T-helper 17 cell (primary cell): ENCODE data around the gene ETV6. TPM values are rescaled to one million over a fixed set of nuclear protein-coding genes. Genes with fewer than 3 reads are reported as not detected.

ENCODE experiments used
- ATAC-seq: fragments of 150-1000 bp; cut with Tn5 transposase; 2 replicates; pipeline ENCODE4 v1.10.0; 2021; ENCODE audit warnings: mild to moderate bottlenecking, moderate library complexity
- DNase-seq, 3 donors: peaks; one replicate each; pipeline versions ENCODE4 v3.0.0 to v3.0.0-alpha.2; 2020 to 2021
- H3K9me3 ChIP-seq: one replicate; pipeline ENCODE4 v1.7.0; 2013; ENCODE audit warnings: low read length, mild to moderate bottlenecking; ENCODE audit not compliant: control insufficient read depth, poor library complexity, severe bottlenecking
- H3K27ac Mint-ChIP-seq: one replicate; pipeline ENCODE4 v1.8.0; 2022; ENCODE audit warnings: mild to moderate bottlenecking, moderate library complexity, mixed read lengths
- H3K27me3 Mint-ChIP-seq: one replicate; pipeline ENCODE4 v1.8.0; 2022; ENCODE audit warnings: mixed read lengths
- H3K36me3 Mint-ChIP-seq: one replicate; pipeline ENCODE4 v1.8.0; 2022; ENCODE audit warnings: low read depth, mixed read lengths
- H3K4me1 Mint-ChIP-seq: one replicate; pipeline ENCODE4 v1.8.0; 2022; ENCODE audit warnings: mild to moderate bottlenecking, mixed read lengths
- H3K4me3 Mint-ChIP-seq: one replicate; pipeline ENCODE4 v1.8.0; 2022; ENCODE audit warnings: mild to moderate bottlenecking, moderate library complexity, mixed read lengths
- total RNA-seq, 4 donors: library from RNA in 2 of 4; stranded (reverse) in 2 of 4; gene quantifications; one replicate each; pipeline ENCODE4 v1.2.3 and lab custom pipeline; 2022 to 2026

ETV6 gene
- total RNA-seq, 2 donors from 2014 or later = 57.3 to 60.6 TPM

DNA sequence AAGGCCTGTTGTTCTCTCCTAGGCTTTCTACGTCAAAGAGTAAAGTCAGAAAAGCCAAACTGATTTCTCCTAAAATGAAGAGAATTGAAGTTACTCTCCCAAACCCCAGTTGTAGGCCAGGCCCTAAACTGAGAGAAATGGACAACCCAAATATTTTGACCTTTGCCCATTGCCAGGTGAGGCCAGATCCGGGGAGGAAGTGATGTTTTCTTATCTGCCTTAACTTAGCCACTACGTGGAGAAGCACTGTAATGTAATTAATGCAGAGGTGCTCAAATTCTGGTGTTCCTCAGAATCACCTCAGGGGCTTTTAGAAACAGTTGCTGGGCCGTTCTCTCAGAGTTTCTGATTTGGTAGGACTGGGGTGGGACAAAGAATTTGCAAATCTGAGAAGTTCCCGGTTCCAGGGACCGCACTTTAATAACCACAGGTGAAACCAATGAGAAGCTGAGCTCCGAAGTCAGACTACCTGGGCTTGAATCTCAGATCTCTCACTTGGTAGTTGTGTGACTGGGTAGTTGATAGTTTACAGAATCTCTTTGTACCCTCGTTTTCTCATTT lies 73.2 kb downstream of the ETV6 start:
- no peak overlapping the region for H3K27ac Mint-ChIP-seq
- H3K4me3 Mint-ChIP-seq = no peak overlapping the region
- H3K9me3 ChIP-seq = no peaks in the 10 kb centered on the region
- H3K4me1 Mint-ChIP-seq = peaks cover 43% of the 10 kb centered on the region
- H3K27me3 Mint-ChIP-seq = no peaks in the 10 kb centered on the region
- no peak for ATAC-seq
- peaks cover 2% of the 10 kb centered on the region for H3K36me3 Mint-ChIP-seq
- no peak for DNase-seq

DNA sequence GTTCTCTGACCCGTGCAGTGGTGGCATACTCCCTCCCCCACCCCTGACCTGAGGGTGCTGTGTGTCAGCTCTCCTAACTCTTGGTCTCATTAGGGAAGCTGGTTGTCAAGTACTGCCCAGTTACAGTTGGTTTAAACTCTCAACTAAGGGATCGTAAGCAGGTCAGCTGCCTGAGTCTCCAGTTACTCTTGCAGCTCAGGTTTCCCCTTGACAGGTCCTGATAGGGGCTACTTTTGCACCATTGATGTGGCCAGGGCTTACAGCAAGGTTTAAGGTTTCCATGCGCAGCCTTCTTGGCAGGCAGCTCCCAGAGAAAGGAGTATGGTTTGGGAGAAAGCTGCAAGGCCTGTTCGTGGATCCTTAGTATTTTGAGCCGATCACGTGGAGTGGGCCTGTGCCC lies 74.5 kb downstream of the ETV6 start:
- DNase-seq (no peak), ATAC-seq (no peak)
- no peak overlapping the region for H3K4me3 Mint-ChIP-seq
- peaks cover 2% of the 10 kb centered on the region for H3K36me3 Mint-ChIP-seq
- H3K4me1 Mint-ChIP-seq = peaks cover 37% of the 10 kb centered on the region
- H3K27me3 Mint-ChIP-seq = no peaks in the 10 kb centered on the region
- no peaks in the 10 kb centered on the region for H3K9me3 ChIP-seq
- H3K27ac Mint-ChIP-seq = peak overlapping the region; percentile 68

DNA sequence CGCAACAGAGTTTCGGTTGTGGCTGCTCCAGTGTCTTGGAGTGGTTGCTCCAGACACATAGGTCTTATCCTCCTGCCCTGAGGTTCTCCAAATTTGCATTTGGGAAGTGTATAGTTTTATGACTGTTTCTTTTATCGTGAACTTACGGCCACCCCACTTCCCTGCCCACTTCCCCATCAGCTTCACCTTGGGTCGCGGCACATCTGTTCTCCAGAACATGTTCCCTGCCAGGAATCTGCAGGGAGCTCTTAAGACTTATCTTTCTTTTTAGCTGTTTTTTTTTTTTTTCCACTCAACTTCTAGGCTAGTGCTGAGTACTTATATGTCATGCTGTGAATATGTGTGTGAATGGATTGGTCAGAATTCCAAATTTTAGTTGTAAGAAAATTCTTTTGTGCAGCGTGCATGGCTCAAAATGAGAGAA lies 75.4 kb downstream of the ETV6 start:
- no peaks in the 10 kb centered on the region for H3K9me3 ChIP-seq
- Mint-ChIP-seq H3K27me3 (no peaks in the 10 kb centered on the region), H3K4me3 (no peak overlapping the region), H3K4me1 (peaks cover 36% of the 10 kb centered on the region), H3K36me3 (peaks cover 2% of the 10 kb centered on the region), H3K27ac (peak overlapping the region; percentile 68)
- DNase-seq (no peak), ATAC-seq (no peak)

DNA sequence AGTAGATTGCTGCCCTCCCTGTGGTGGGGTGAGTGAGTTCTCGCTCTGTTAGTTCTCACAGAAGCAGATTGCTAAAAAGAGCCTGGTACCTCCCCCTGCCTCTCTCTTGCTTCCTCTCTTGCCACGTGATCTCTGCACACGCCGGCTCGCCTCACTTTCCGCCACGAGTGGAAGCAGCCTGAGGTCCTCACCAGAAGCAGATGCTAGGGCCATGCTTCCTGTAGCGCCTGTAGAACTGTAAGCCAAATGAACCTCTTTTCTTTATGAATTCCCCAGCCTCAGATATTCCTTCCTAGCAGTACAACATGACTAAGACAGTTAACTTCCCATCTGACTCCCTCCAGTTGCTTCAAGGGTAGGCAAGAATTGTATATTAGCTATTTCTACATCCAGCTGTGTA lies 76.2 kb downstream of the ETV6 start:
- no peak overlapping the region for H3K27ac Mint-ChIP-seq
- H3K36me3 Mint-ChIP-seq = peaks cover 2% of the 10 kb centered on the region
- H3K4me1 Mint-ChIP-seq = peaks cover 38% of the 10 kb centered on the region
- no peak overlapping the region for H3K4me3 Mint-ChIP-seq
- DNase-seq (no peak), ATAC-seq (no peak)
- H3K9me3 ChIP-seq = no peaks in the 10 kb centered on the region
- no peaks in the 10 kb centered on the region for H3K27me3 Mint-ChIP-seq

DNA sequence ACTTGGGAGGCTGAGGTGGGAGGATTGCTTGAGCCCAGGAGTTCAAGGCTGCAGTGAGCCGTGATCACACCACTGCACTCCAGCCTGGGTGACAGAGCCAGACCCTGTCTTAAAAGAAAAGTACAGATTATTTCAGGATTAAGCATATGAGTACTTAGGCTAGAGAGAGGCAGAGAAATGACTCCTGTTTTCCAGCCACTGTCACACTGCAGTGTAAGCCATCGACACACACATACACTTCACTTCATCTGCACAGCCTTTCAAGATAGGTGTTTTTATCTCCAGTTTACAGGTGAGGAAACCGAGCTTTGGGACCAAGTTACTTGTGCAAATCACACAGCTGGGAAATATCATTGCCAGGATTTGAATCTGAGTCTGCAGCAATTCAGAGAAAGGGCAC lies 77.2 kb downstream of the ETV6 start:
- ATAC-seq (no peak), DNase-seq (no peak)
- Mint-ChIP-seq H3K4me1 (peaks cover 45% of the 10 kb centered on the region), H3K27ac (peak overlapping the region; percentile 98), H3K27me3 (no peaks in the 10 kb centered on the region), H3K4me3 (peak overlapping the region; percentile 74), H3K36me3 (peaks cover 2% of the 10 kb centered on the region)
- no peaks in the 10 kb centered on the region for H3K9me3 ChIP-seq

DNA sequence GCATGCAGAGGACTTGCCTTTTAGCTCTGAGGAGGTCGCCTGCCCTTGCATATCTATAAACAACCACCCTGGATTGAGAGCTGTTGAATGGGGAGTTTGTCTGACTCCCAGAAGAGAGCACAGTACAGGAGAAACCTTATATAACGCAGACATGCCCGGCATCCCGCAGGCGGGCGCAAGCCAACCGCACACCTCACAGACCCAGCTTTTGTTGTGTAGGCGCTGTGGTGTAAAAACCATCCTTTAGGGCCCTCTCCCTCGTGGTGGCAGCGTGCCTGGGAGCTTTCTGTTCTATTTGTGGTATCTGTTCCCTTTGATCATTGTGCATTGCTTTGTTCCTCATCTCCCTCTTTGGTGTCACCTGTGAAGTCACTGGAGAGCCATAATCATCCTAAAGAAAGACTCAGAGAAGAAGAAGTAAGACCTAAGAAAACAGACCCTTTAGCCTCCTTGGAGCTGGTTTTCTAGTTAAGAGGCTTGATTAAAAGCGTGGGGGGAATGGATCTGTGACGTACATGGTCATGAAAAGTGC lies 77.7 kb downstream of the ETV6 start:
- ATAC-seq (peak; percentile 80), DNase-seq (peak in 1 of 3 donors; percentile 28)
- H3K4me3 Mint-ChIP-seq = peak overlapping the region; percentile 74
- no peaks in the 10 kb centered on the region for H3K27me3 Mint-ChIP-seq
- H3K9me3 ChIP-seq = no peaks in the 10 kb centered on the region
- peak overlapping the region; percentile 98 for H3K27ac Mint-ChIP-seq
- peaks cover 2% of the 10 kb centered on the region for H3K36me3 Mint-ChIP-seq
- H3K4me1 Mint-ChIP-seq = peaks cover 47% of the 10 kb centered on the region

DNA sequence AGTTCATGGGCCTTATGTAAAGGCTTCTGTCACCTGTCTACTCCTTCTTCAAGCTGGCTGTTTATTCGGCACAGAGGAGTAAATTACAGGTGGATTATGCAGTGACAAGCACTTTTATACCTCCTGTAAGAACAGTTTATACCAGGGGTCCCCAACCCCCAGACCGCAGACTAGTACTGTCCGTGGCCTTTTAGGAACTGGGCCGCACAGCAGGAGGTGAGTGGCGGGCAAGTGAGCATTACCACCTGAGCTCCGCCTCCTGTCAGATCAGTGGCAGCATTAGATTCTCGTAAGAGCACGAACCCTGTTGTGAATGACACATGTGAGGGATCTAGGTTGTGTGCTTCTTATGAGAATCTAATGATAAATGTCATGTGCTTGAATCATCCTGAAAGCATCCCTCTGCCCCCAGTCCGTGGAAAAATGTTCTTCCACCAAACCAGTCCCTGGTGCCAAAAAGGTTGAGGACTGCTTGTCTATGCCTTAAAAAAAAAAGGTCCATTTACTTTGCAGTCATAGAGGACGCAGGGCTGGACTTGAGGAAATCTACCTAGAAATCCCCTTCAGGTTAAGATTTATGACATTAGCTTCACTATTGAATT lies 78.8 kb downstream of the ETV6 start:
- H3K27ac Mint-ChIP-seq = peak overlapping the region; percentile 98

DNA sequence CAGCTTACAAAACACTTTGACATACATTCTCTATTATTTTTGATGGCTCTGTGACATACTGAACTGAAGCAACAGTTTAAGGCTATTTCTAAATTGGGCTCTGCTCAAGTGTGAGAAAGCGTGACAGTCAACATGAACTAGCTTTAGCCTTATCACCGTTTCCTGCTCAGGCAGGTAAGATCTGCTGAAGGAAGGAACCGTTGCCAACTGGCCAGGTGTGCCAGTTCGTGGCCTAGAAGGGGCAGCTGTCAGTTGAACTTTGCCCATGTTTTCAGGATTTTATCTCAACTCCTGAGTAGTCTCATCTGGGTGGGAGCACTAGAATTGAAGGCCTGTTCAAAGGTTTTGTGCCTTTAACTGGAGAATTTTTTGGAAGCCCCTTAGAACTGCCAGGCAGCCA lies 79.5 kb downstream of the ETV6 start:
- Mint-ChIP-seq H3K27me3 (no peaks in the 10 kb centered on the region), H3K4me1 (peaks cover 55% of the 10 kb centered on the region), H3K4me3 (no peak overlapping the region), H3K27ac (peak overlapping the region; percentile 98), H3K36me3 (peaks cover 2% of the 10 kb centered on the region)
- no peaks in the 10 kb centered on the region for H3K9me3 ChIP-seq
- no peak for DNase-seq
- no peak for ATAC-seq

More for the DNA sequence above, 78.8 kb downstream of the ETV6 start:
- DNase-seq (no peak), ATAC-seq (no peak)
- peaks cover 55% of the 10 kb centered on the region for H3K4me1 Mint-ChIP-seq
- peaks cover 2% of the 10 kb centered on the region for H3K36me3 Mint-ChIP-seq
- H3K9me3 ChIP-seq = no peaks in the 10 kb centered on the region
- H3K4me3 Mint-ChIP-seq = no peak overlapping the region
- no peaks in the 10 kb centered on the region for H3K27me3 Mint-ChIP-seq

DNA sequence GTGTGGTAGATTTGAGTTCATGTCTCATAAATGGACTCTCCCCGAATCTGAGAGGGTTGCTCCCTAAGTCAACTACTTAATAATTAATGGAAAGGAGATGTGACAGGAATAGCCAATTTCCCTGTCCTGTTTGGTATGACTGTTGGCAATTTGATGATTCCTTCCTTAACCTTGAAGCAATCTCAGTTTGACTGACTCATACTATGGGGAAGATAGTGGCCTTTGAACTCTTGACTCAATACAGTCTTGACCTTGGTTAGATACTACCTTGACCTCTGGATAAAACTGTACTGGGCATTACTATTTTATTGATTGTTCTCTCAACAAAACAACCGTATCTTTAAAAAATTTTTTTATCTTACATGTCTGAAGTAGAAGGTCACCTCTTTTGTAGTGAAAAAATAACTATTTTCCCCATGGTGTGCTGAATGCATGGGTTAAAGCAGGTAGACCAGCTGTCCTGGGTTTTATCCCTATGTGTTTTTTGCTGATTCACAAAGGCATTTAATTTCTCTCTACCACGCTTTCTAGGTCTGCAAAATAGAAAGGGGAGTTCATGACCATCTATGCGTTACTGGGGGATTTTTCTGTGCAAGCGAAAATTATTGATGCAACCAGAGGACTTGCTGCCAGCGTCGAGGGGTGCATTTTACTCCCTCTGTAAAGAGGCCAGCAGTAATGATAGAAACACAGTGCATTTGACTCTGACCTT lies 80.1 kb downstream of the ETV6 start:
- H3K27me3 Mint-ChIP-seq = no peaks in the 10 kb centered on the region
- H3K9me3 ChIP-seq = no peaks in the 10 kb centered on the region
- H3K27ac Mint-ChIP-seq = peak overlapping the region; percentile 98
- H3K4me1 Mint-ChIP-seq = peaks cover 52% of the 10 kb centered on the region
- DNase-seq (no peak), ATAC-seq (no peak)
- H3K4me3 Mint-ChIP-seq = no peak overlapping the region
- H3K36me3 Mint-ChIP-seq = peaks cover 2% of the 10 kb centered on the region

DNA sequence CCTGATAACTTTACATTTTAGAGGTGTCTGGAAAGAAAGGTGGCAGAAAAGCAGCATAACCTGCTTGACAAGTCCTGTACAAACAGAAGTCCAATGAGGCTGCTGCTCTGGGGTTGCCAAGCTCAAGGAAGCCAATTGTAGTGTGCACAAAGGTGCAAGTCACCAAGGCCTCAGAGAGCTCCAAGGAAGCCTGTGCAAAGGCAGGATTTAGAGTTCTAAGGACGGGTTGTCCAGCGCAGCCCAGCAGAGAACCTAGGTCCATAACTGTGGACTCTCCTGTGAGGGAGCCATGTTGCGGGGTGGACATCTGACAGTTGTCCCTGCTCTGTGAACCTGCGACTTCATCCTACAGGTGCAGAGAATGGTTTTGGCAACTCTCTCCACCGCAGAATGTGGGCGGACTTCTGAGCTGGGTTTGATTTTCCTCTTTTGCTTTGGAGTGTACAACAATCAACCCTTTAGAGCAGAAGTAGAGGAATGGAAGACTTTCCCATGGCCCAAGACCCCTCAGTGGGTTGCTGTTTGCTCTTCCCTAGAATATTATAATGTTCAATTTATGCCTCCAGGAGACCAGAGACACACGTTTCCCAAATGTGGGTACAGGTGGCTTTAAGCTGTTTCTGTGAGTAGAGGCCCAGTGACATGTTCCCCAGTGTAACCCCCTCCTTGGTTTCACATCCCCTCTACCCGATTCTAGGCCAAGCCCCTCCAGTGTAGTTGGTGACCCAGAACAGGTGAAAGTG lies 81.0 kb downstream of the ETV6 start:
- DNase-seq (no peak), ATAC-seq (peak; percentile 7)
- no peaks in the 10 kb centered on the region for H3K9me3 ChIP-seq
- Mint-ChIP-seq H3K4me3 (peak overlapping the region; percentile 77), H3K4me1 (peaks cover 53% of the 10 kb centered on the region), H3K27ac (peak overlapping the region; percentile 98), H3K36me3 (peaks cover 5% of the 10 kb centered on the region), H3K27me3 (no peaks in the 10 kb centered on the region)

DNA sequence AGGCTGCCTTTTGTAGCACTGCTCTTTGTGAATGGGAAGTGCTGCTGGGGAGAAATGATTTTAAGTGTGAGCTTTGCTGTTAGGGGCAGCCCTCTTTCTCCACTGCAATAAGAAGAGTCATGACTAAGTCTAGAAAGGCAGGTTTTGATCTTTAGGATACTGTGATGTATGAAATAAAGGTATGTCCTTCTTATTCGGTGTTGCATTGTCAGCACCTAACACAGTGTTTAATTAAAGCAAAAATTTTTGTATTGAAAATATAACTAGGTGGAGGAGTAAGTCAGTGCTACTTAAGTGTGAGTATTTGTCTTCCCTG lies 81.5 kb downstream of the ETV6 start:
- H3K27ac Mint-ChIP-seq = peak overlapping the region; percentile 98
- no peak for ATAC-seq
- peaks cover 5% of the 10 kb centered on the region for H3K36me3 Mint-ChIP-seq
- H3K27me3 Mint-ChIP-seq = no peaks in the 10 kb centered on the region
- H3K9me3 ChIP-seq = no peaks in the 10 kb centered on the region
- DNase-seq = no peak
- peak overlapping the region; percentile 77 for H3K4me3 Mint-ChIP-seq
- H3K4me1 Mint-ChIP-seq = peaks cover 54% of the 10 kb centered on the region

DNA sequence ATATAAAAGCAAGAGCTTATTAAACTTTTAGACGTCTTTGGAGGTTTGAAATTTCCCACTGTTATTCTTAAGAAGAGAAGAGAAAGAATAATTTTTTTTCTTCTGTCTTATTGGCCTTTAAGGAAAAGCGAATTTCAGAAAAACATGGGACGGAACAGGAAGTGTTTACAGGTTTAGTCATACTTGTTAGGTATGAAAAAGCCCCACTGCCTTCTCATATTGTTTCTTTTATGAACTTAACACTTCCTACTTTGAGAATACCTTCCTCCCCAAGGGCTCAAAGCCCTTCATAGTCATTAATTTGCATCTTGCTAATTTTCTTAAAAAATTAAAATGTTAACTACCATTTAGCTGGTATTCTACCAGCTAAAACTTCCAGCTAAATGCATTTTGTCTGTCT lies 82.0 kb downstream of the ETV6 start:
- peaks cover 5% of the 10 kb centered on the region for H3K36me3 Mint-ChIP-seq
- no peak for DNase-seq
- H3K9me3 ChIP-seq = no peaks in the 10 kb centered on the region
- peak overlapping the region; percentile 98 for H3K27ac Mint-ChIP-seq
- peak overlapping the region; percentile 80 for H3K4me3 Mint-ChIP-seq
- H3K27me3 Mint-ChIP-seq = no peaks in the 10 kb centered on the region
- peak; percentile 59 for ATAC-seq
- peaks cover 57% of the 10 kb centered on the region for H3K4me1 Mint-ChIP-seq

DNA sequence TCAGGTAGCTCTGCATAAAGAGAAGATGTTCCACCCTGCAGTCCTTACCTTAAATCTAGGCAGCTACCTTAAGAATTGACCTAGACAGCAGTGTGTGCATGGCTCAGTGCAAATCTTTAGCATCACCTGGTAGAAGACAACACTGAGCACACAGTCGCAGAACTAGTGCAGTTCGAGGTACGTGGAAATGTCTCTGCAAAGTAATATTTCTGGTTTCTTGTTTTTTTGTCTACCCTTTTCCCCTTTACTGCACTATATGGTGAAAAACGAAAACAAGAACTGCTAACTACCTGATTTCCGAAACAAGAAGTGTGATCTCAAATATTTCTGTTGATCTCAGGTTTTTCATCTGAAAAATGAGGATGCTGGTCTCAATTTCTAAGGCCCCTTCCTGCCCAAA lies 82.5 kb downstream of the ETV6 start:
- DNase-seq = no peak
- peak overlapping the region; percentile 98 for H3K27ac Mint-ChIP-seq
- peaks cover 5% of the 10 kb centered on the region for H3K36me3 Mint-ChIP-seq
- no peaks in the 10 kb centered on the region for H3K27me3 Mint-ChIP-seq
- H3K4me1 Mint-ChIP-seq = peaks cover 60% of the 10 kb centered on the region
- no peaks in the 10 kb centered on the region for H3K9me3 ChIP-seq
- peak overlapping the region; percentile 80 for H3K4me3 Mint-ChIP-seq
- peak; percentile 51 for ATAC-seq
